Measurements from ENCODE around the gene NLRP1. TPM values are rescaled to one million over a fixed set of nuclear protein-coding genes. Genes with fewer than 3 reads are reported as not detected.

Gene NLRP1
- total and polyA plus RNA-seq, 4 donors = 1.8 to 5.4 (median 3.0) TPM

- TF ChIP-seq MAX (IDR thresholded peaks at IDR 0.05) = no peak
- no peak for TF ChIP-seq ATF3 (IDR thresholded peaks at IDR 0.05)
- TF ChIP-seq HNF4G (IDR thresholded peaks at IDR 0.05) = no peak
- no peak for TF ChIP-seq TAF1 (conservative IDR thresholded peaks at IDR 0.05)
- no peak for TF ChIP-seq JUND (IDR thresholded peaks at IDR 0.05)
- no peak for TF ChIP-seq FOXA1 (IDR thresholded peaks at IDR 0.05)
- no peak for TF ChIP-seq RAD21 (IDR thresholded peaks at IDR 0.05)
- peaks cover 0 to 3% (median 0%) of the 10 kb centered on the region in 4 donors for H3K36me3 ChIP-seq (ENCODE audit: control insufficient read depth in 4 of 4, insufficient read depth in 3 of 4, low read depth in 1 of 4, low read length in 3 of 4)
- H3K9me3 ChIP-seq (ENCODE audit: control insufficient read depth in 4 of 4, low read length in 3 of 4) = no peaks in the 10 kb centered on the region
- H3K4me1 ChIP-seq (ENCODE audit: control insufficient read depth in 4 of 4, insufficient read depth in 4 of 4, low read length in 3 of 4) = no peaks in the 10 kb centered on the region
- WGBS = 81% methylated on average over 8 of the region's 8 CpGs
- H3K9ac ChIP-seq (ENCODE audit: low read depth in 1 of 2, low read length in 2 of 2) = no peak overlapping the region
- no peaks in the 10 kb centered on the region for H3K27me3 ChIP-seq (ENCODE audit: control insufficient read depth in 4 of 4, insufficient read depth in 4 of 4, low read length in 3 of 4)
- H3K27ac ChIP-seq (ENCODE audit: low read depth in 1 of 2, low read length in 2 of 2) = no peak overlapping the region
- no peak overlapping the region for H3K4me3 ChIP-seq (ENCODE audit: low read depth in 1 of 3, low read length in 3 of 3)
- no peak for DNase-seq (ENCODE audit: low spot score)
Observed at GRCh38 chr17:5532581-5532980, 51.7 kb downstream of the NLRP1 start.

- Histone ChIP-seq H3K4me3 (ENCODE audit: low read depth in 1 of 3, low read length in 3 of 3) (no peak overlapping the region), H3K4me1 (ENCODE audit: control insufficient read depth in 4 of 4, insufficient read depth in 4 of 4, low read length in 3 of 4) (no peaks in the 10 kb centered on the region), H3K36me3 (ENCODE audit: control insufficient read depth in 4 of 4, insufficient read depth in 3 of 4, low read depth in 1 of 4, low read length in 3 of 4) (peaks cover 0 to 3% (median 0%) of the 10 kb centered on the region in 4 donors), H3K27me3 (ENCODE audit: control insufficient read depth in 4 of 4, insufficient read depth in 4 of 4, low read length in 3 of 4) (no peaks in the 10 kb centered on the region), H3K9me3 (ENCODE audit: control insufficient read depth in 4 of 4, low read length in 3 of 4) (no peaks in the 10 kb centered on the region), H3K9ac (ENCODE audit: low read depth in 1 of 2, low read length in 2 of 2) (no peak overlapping the region), H3K27ac (ENCODE audit: low read depth in 1 of 2, low read length in 2 of 2) (no peak overlapping the region)
- DNase-seq (ENCODE audit: low spot score) = no peak
- TF ChIP-seq JUND (IDR thresholded peaks at IDR 0.05) (no peak), YY1 (IDR thresholded peaks at IDR 0.05) (no peak), MAX (IDR thresholded peaks at IDR 0.05) (no peak), NR2F2 (IDR thresholded peaks at IDR 0.05) (no peak), FOXA2 (IDR thresholded peaks at IDR 0.05) (no peak), SP1 (IDR thresholded peaks at IDR 0.05) (no peak), REST (IDR thresholded peaks at IDR 0.05) (no peak), RAD21 (IDR thresholded peaks at IDR 0.05) (no peak), GABPA (IDR thresholded peaks at IDR 0.05 in 1 of 2, conservative IDR thresholded peaks at IDR 0.05 in 1 of 2) (no peak), FOXA1 (IDR thresholded peaks at IDR 0.05) (no peak), RXRA (IDR thresholded peaks at IDR 0.05) (no peak)
- WGBS = 89% methylated on average over 4 of the region's 4 CpGs
Observed at GRCh38 chr17:5531085-5531418, 53.3 kb downstream of the NLRP1 start.

- Histone ChIP-seq H3K9me3 (ENCODE audit: control insufficient read depth in 4 of 4, low read length in 3 of 4) (no peaks in the 10 kb centered on the region), H3K27me3 (ENCODE audit: control insufficient read depth in 4 of 4, insufficient read depth in 4 of 4, low read length in 3 of 4) (no peaks in the 10 kb centered on the region), H3K36me3 (ENCODE audit: control insufficient read depth in 4 of 4, insufficient read depth in 3 of 4, low read depth in 1 of 4, low read length in 3 of 4) (peaks cover 0 to 3% (median 0%) of the 10 kb centered on the region in 4 donors), H3K27ac (ENCODE audit: low read depth in 1 of 2, low read length in 2 of 2) (no peak overlapping the region), H3K4me1 (ENCODE audit: control insufficient read depth in 4 of 4, insufficient read depth in 4 of 4, low read length in 3 of 4) (no peaks in the 10 kb centered on the region), H3K9ac (ENCODE audit: low read depth in 1 of 2, low read length in 2 of 2) (no peak overlapping the region), H3K4me3 (ENCODE audit: low read depth in 1 of 3, low read length in 3 of 3) (no peak overlapping the region)
- TF ChIP-seq ATF3 (IDR thresholded peaks at IDR 0.05) = no peak
- TF ChIP-seq RAD21 (IDR thresholded peaks at IDR 0.05) = no peak
- no peak for TF ChIP-seq EGR1 (IDR thresholded peaks at IDR 0.05; ENCODE audit: low read depth in 2 of 2)
- TF ChIP-seq, protein P1, sequence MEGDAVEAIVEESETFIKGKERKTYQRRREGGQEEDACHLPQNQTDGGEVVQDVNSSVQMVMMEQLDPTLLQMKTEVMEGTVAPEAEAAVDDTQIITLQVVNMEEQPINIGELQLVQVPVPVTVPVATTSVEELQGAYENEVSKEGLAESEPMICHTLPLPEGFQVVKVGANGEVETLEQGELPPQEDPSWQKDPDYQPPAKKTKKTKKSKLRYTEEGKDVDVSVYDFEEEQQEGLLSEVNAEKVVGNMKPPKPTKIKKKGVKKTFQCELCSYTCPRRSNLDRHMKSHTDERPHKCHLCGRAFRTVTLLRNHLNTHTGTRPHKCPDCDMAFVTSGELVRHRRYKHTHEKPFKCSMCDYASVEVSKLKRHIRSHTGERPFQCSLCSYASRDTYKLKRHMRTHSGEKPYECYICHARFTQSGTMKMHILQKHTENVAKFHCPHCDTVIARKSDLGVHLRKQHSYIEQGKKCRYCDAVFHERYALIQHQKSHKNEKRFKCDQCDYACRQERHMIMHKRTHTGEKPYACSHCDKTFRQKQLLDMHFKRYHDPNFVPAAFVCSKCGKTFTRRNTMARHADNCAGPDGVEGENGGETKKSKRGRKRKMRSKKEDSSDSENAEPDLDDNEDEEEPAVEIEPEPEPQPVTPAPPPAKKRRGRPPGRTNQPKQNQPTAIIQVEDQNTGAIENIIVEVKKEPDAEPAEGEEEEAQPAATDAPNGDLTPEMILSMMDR (IDR thresholded peaks at IDR 0.05; ENCODE audit: low read depth, low read length, missing input control) = no peak
- DNase-seq (ENCODE audit: low spot score) = no peak
- WGBS = 83% methylated on average over 12 of the region's 12 CpGs
Observed at GRCh38 chr17:5530265-5531084, 53.8 kb downstream of the NLRP1 start.

Measured in liver (tissue), 9 donors.